AG09309 (cell line): Measurements from ENCODE around the gene ANKS1A.

ENCODE experiments used
- DNase-seq: peaks from one replicate; pipeline ENCODE4 v3.0.0-alpha.2; 2010; ENCODE audit warnings: low read depth
- H3K4me3 ChIP-seq: 2 replicates; pipeline ENCODE4 v1.5.1; 2011; ENCODE audit warnings: mild to moderate bottlenecking, low read depth, low read length, moderate library complexity; ENCODE audit not compliant: control insufficient read depth
- TF ChIP-seq, protein P1 (sequence below): IDR thresholded peaks from 2 replicates; pipeline ENCODE4 v1.5.1; 2011; ENCODE audit warnings: mild to moderate bottlenecking, low read depth, low read length, inconsistent platforms; ENCODE audit not compliant: insufficient read depth, control insufficient read depth; ENCODE audit errors: missing control alignments

ANKS1A gene

DNA sequence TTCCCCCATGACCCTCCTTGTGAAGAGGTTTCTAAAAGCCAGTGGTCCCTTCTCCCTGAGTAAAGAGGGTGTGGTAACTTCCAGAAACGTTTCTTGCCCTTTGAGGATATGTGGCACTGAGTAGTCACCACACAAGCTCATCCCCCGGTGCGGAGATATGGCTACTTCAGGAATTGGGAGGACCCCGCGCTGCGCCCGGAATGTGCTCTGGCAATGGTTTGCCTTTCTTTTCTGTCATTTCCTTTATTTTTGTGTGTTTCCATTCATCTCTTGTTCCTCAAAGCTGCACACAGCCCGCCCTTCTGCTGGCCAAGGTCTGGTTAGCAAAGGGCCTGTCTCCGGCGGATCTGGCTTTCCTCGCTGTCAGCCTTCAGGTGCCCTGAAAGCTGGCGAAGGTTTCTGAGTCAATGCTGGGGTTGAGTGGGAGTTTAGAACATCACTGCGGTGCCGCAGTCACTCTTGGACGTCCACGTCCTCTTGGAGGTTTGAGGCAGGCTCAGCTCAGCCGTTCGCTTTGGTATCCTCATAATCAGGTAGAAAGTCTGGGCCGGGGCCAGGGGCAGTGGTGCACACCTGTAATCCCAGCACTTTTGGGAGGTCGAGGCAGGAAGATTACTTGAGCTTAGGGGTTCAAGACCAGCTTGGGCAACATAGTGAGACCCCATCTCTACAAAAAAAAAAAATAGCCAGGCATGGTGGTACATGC is 184.9 kb downstream of the ANKS1A start:
- DNase-seq, result no peak
- TF ChIP-seq, protein P1, sequence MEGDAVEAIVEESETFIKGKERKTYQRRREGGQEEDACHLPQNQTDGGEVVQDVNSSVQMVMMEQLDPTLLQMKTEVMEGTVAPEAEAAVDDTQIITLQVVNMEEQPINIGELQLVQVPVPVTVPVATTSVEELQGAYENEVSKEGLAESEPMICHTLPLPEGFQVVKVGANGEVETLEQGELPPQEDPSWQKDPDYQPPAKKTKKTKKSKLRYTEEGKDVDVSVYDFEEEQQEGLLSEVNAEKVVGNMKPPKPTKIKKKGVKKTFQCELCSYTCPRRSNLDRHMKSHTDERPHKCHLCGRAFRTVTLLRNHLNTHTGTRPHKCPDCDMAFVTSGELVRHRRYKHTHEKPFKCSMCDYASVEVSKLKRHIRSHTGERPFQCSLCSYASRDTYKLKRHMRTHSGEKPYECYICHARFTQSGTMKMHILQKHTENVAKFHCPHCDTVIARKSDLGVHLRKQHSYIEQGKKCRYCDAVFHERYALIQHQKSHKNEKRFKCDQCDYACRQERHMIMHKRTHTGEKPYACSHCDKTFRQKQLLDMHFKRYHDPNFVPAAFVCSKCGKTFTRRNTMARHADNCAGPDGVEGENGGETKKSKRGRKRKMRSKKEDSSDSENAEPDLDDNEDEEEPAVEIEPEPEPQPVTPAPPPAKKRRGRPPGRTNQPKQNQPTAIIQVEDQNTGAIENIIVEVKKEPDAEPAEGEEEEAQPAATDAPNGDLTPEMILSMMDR, result no peak
- no peak overlapping the region for H3K4me3 ChIP-seq

DNA sequence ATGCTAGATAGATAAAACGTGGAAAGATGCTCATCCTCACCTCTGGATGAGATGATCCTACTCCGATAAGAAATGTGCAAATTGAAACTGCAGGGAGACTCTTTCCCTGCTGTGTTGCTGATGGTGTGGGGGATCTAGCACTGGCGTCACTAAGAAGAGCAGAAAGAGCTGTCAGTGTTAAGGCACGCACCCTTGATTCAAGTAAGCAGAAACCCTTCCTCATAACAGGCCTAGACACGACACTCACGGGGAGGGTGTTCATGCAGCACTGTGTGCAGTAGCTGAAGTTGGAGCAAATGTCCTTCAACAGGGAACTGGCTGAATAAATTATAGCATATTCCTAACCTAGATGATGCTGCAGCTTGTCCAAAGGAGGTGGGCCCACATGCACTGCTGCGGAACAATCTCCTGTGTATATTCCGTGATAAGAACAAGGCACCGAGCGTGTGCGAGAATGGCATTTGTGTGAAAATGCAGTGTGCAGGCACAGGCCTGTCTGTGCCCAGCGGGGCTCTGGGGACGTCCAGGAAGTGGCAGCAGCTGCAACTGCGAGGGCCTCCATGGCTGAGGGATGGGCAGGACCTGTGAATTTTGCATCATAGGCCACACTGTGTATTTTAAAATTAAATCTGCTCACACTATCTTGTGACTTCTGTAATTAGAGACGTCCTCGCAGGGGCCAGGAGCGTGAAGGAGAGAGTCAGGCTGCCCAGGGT is 188.1 kb downstream of the ANKS1A start:
- DNase-seq, result no peak
- TF ChIP-seq, protein P1, result no peak

DNA sequence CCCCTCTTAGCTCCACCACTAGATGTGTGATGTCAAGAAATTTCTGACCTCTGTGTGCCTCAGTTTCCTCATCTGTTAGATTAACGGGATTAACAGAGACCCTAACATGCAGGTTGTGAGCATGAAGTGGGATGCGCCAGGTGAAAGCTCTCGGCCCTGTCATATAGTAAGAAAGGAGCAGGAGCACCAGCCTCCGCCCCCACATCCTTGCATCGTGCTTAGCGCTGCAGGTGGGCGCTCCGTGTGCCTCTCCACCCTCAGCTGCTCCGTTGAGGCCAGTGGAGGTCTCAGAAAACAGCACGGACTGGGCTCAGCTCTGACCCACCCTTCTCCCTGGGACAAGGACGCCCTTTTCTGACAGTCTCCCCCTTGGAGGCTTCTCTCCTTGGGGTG is 188.7 kb downstream of the ANKS1A start:
- no peak for DNase-seq
- no peak overlapping the region for H3K4me3 ChIP-seq
- TF ChIP-seq, protein P1, result no peak

More for the DNA sequence above, 188.1 kb downstream of the ANKS1A start:
- no peak overlapping the region for H3K4me3 ChIP-seq

DNA sequence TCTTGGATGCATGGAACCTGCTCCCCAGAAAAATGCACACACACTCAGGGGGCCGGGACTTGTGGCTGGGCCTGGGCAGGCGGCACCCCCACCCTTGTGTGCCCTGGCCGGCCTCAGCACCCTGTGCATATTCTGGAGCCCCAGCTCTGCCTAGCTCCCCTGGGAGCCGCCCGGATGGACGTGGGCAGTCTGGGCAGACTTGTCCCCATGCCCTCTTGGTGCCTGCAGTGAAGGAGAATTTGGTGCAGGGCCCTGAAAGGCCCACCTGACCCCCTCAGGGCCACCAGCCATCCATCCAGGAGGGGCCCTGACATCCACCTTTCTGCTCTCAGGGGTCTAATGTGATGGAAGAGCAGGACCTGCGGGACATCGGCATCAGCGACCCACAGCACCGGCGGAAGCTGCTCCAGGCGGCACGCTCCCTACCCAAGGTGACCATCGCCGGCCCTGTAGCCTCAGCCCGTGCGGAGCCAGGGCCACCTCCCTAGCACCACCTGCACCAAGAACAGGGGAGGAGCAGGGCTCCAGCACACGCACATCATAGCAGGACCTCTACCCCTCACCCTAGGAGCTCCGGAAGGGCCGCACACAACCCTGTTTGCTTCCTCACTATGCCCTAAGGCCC is 189.3 kb downstream of the ANKS1A start:
- TF ChIP-seq, protein P1, result no peak
- no peak overlapping the region for H3K4me3 ChIP-seq
- DNase-seq, result no peak

DNA sequence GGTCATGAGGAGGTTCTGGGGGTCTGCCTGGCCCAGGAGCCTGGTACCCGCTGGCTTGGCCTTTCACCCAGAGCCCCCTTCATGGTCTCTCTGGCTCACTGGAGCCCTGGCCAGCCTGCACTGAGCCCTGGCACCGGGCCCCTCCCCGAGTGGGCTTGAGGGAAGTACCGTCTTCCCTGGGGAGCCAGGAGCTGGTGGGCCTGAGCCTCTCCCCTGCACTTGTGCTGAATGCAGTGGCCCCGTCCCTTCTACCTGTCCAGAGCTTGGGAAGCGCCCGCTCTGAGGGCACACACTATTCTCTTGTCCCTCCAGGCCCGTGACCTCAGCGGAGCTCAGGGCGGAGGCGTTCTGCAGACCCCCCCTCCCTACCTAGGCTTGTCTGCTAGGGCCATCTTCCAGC is 189.8 kb downstream of the ANKS1A start:
- TF ChIP-seq, protein P1, result no peak
- DNase-seq, result no peak
- no peak overlapping the region for H3K4me3 ChIP-seq

DNA sequence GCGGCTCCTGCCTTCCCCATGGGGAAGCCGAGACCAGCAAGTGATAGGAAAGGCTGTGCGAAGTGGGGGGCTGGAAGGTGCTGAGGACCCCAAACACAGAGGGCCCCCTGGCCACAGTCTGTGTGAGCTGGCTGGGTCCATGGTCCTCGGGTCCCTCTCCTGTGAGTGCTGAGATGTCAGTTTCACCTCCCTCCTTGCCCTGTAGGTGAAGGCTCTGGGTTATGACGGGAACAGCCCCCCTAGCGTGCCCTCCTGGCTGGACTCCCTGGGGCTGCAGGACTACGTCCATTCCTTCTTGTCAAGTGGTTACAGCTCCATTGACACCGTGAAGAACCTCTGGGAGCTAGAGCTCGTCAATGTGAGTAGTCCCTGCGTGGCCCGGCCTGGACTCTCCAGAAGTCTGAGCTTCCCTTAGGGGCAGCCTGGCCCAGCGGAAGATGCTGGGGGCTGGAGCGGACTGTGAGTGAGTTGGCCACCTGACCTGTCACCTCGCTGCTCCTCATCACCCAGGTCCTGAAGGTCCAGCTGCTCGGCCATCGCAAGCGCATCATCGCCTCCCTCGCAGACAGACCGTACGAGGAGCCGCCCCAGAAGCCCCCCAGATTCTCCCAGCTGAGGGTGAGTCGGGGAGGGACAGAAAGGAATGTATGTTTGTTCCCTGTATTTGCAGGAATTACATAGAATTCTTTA is 190.4 kb downstream of the ANKS1A start:
- H3K4me3 ChIP-seq, result no peak overlapping the region
- DNase-seq, result no peak
- TF ChIP-seq, protein P1, result no peak
